ENCODE data around the gene ADCY3.

- TF ChIP-seq CTCF (IDR thresholded peaks at IDR 0.05; ENCODE audit: low read length) = no peak
- no peak for TF ChIP-seq EZH2 (IDR thresholded peaks at IDR 0.05; ENCODE audit: borderline replicate concordance, low read length)
These were observed 38.4 kb upstream of the ADCY3 start for GRCh38 chr2:24958411-24958935.

All from OCI-LY1 (cell line).